GM11168 (cell line): Measurements from ENCODE around the gene SMIM9.
"Not testable (repeated sequence)": the region's sequence is repeated elsewhere in the genome, so short reads cannot be mapped to it uniquely, and the experiment has no call there.

Experiments
- in situ Hi-C: fragments of 300-500 bp; cut with MboI; formaldehyde crosslinking; loops from one replicate; pipeline ENCODE4 v1.12.0; 2022; ENCODE audit warnings: low sequenced_read_pairs; ENCODE audit not compliant: unreplicated experiment

SMIM9 gene

DNA sequence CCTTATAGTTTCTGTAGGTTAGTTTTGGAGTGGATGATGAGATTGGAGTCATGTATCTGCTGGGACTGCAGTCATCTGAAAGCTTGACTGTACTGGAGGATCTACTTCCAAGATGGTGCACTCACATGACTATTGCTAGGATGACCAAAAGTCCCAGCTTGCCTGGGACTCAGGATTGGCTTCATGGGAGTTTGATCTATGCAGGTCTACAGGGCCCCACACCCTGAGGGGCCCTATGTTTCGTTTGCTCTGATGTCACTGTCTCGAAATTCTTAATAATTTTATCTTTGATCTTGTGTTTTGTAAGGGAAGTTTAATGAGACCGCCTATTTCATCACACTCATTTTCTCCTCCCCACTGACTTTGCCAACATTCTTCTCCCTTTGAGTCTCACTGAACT lies at the start of gene SMIM9:
SMIM9 (minus strand) TSS at position 101 of the 400 bp plus-strand sequence. CDS start 3,806 bp downstream, outside the sequence.
- in situ Hi-C loops = no loop called here

DNA sequence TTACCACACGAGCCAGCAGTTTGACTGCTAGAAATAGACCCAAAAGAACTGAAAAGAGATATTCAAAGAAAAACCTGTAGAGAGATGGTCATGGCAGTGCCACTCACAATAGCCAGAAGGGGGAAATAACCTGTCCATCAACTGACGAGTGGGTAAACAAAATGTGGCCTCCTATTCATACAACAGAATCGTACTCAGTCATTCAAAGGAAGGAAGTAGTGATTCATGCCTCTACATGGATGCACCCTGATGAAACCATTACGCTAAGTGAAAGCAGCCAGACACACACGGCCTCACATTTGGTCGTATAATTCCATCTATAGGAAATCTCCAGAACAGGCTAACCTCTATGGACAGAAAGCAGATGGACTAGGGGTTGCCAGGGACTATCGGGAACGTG lies 49.6 kb upstream of the SMIM9 start:
- in situ Hi-C loops = not testable (repeated sequence)

DNA sequence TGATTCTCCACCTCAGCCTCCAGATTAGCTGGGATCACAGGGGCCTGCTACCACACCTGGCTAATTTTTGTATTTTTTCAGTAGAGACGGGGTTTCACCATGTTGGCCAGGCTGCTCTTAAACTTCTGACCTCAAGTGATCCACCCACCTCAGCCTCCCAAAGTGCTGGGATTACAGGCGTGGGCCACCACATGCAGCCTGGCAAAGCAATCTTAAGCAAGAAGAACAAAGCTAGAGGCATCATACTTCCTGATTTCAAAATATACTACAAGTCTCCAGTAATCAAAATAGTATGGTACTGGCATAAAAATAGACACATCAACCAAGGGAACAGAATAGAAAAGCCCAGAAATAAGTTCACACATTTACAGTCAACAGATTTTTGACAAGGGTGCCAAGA lies 38.9 kb upstream of the SMIM9 start:
- in situ Hi-C loops = no loop called here

DNA sequence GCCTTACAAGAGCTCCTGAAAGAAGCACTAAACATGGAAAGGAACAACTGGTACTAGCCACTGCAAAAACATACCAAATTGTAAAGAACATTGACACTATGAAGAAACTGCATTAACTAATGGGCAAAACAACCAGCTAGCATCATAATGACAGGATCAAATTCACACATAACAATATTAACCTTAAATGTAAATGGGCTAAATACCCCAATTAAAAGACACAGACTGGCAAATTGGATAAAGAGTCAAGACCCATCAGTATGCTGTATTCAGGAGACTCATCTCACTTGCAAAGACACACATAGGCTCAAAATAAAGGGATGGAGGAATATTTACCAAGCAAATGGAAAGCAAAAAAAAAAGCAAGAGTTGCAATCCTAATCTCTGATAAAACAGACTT lies 34.1 kb upstream of the SMIM9 start:
- in situ Hi-C loops = not testable (repeated sequence)

DNA sequence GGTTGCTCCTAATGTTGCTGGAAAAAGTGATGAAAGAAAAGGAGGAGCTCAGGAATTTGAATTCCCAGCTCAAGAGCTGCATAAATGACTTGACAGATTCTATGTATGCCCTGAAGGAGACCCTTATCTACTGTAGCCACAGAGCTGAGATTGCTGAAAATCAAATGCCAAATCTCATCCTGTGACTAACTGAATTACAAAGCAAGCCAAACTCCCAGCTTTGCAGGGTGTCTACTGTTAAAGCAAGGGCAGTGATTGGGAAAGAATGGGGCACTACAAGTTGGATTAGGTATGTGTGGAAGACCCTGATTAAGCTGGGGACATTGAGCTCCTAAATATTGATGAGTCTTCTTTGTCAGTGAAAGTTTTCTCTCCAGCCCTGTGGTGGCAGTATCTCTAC lies 20.8 kb upstream of the SMIM9 start:
- in situ Hi-C loops = no loop called here

DNA sequence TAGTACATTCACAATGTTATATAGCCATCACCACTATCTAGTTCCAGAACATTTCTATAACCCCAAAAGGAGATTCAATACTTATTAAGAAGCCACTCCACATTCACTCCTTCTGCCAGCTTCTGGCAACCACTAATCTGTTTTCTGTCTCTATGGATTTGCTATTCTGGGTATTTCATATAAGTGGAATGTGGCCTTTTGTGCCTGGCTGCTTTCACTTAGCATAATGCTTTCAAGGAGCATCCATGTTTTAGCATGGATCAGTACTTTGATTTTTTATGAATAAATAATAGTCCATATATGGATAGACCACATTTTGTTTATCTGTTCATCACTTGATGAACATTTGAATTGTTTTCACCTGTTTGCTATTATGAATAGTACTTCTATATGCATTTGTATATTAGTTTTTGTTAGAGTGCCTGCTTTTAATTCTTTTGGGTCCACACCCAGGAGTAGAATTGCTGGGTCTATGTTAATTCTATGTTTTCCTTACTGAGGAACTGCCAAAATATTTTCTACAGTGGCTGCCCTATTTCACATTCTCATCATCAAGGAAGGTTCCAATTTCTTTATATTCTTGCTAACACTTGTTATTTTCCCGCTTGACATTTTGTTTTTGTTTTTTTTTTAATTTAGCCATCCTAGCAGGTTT lies 16.6 kb upstream of the SMIM9 start:
- in situ Hi-C loops = no loop called here

DNA sequence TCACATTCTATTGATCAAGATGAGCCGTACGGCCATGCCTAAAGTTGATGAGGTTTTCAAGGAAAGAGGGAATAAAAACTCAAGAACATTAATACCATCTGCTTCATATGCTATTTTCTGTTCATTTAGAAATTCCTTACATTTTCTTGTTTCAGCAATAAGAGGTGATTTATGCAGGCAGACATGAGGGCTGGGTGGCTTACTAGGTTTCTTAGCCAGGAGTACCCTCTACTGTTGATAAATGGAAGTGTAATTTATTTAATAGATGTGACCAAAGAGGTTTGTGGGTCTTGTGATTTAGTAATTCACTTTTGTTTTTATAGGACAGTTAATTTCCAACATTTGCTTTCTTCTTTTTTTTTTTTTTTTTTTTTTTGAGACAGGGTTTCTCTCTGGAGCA lies 6.4 kb upstream of the SMIM9 start:
- in situ Hi-C loops = no loop called here

DNA sequence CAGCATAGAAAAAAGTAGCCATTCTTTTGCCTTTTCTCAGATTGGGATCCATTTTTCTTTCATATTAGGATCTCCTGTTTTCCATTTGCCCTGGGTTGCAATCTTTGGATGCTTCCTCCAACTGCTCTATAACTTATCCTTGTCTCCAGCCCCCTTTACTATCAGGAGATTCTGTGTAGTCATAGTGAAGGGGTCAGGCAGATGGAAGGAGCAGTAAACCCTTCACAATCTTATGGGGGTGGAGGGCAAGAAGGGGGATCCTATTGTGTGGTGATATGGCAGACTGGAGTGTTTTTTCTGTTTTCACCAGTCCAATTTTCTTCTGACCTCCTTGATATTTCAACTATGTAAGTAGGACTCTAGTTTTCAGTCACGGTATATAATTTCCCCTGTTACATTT lies 1.7 kb upstream of the SMIM9 start:
- in situ Hi-C loops = no loop called here

DNA sequence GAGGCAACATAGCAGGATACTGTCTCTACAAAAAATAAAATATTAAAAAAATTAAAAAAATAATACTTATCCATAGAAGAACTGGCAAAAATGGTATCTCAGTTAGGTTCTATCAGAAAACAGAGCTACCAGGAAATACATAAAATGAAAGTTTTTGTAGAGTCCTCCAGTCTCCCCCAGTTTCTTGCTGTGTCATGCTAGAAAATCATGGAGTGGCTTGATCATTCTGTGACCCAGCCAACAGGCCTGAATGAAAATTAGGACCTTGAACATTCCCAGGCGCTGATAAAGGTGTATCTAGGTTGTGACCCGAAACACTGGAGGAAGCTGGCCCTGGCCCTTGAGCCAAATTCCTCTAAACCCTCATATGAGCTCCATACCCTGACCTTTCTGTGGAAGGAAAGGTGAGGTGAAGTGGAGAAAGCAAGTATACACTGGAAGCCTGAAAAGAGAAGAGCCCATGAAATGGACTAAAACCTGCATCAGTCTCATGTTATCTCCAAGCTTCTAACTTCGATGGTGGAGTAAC lies 652 bp downstream of the SMIM9 start:
- in situ Hi-C loops = no loop called here

DNA sequence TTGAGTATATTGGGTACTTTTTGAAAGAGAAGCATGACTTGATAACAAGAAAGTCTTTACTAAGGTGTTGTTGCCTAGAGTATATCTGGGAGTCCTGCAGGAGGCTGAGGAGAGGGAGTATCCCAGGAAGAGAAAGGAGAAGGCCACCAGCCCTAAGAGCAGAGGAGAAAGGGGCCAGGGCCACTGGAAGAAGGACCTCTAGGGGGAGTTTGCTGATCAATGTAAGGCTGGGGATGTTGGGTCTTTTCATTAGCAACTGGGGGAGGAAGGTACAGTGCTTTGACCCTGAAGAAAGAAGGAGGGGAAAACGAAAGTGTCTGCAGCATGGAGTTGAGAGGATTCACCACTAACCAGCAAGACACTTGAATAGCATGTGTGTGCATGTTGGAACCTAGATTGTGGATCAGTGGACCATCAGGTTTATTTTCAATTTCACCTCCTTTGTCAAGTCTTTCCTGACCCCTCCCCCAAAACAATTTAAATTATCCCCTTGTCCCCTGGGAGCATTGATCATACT lies 4.5 kb downstream of the SMIM9 start:
- in situ Hi-C loops = no loop called here

DNA sequence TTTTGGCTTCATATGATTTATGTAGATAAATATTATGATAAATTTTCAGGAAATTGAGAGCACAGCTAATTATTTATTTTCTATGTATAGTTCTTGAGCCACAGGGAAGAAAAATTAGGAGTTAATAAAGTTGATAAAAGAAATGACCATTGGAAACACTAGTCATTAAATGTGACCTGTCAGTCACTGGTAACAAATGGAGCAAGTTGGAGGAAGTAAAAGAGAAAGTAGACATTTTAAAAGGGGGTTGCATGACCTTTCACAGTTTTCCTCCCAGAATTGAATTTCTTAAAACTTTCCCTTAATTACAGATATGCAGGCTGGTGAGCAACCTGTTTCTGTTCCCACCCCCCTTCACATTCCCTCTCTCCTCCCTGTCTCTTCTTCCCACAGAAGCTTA lies 5.3 kb downstream of the SMIM9 start:
- in situ Hi-C loops = no loop called here

DNA sequence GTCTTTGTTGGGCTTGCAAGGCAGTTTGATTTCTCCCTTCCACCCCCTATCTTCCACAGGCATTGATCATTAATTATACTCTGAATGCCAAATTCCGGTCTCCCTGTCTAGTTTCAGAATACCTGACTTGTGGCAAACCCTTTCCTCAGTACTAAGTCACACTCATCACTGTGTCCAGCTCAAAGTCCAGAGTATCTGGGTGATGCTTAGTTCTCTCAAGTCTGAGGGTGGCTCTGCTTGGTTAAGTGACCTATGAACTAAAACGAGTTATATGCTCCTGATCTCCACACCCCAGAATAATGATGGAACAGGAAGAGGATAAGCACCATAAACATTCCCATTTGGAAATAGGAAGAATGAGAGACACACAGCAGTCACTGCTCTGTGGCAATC lies 6.5 kb downstream of the SMIM9 start:
- in situ Hi-C loops = no loop called here

DNA sequence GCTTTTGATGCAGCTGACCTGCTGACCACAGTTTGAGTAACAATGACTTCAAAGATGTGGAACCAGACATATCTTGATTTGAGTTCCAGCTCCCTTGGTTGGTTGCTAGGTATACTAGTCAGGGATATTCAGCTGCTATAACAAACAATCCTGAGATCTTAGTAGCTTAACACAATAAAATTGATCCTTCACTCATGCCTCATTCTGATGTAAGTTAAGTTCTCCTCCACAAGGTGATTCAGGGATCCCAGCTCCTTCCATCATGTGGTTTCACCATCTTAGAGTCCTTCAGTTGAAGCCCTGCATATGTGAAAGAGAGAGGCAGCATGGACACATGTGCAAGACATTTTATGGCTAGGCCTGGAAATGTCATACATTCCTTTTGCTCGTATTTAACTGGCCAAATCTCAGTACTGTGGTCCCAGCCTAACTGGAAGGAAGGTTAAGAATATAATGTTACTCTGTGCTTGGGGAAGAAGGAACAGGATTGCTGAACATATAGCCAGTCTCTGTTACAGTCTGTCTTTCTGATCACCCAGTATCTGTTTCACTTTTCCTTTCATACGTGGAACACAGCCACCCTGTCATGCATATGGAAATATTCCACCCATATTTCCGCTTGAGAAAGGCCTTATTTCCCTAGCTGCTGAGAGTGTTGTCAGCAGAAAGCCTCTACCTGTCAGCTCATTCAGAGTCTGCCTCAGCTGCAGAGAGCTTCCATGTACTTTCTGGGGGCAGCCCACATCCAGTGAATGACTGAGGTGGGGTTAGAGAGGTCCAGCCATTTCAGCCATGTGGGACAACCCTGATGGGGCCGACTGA lies 7.1 kb downstream of the SMIM9 start:
- in situ Hi-C loops = no loop called here

DNA sequence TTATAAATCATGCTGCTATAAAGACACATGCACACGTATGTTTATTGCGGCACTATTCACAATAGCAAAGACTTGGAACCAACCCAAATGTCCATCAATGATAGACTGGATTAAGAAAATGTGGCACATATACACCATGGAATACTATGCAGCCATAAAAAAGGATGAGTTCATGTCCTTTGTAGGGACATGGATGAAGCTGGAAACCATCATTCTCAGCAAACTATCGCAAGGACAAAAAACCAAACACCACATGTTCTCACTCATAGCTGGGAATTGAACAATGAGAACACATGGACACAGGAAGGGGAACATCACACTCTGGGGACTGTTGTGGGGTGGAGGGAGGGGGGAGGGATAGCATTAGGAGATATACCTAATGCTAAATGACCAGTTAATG lies 8.9 kb downstream of the SMIM9 start:
- in situ Hi-C loops = not testable (repeated sequence)

DNA sequence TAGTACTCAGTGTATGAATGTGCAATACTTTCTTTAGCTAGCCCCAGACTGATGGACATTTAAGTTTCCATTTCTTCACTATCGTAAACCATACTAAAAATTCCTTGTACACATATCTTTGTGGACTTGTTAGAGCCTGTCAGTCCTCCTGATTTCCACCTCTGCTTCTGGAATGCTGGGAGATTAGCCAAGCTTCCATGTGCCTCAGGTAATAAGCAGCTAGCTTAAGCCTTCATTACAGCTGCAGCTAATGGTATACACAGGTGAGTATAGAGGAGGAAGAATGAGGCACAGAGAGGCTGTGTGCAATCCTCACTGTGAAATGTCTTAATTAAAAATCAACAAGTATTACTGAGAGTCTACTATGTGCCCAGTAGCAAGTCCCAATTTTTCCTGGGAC lies 9.8 kb downstream of the SMIM9 start:
- in situ Hi-C loops = no loop called here

DNA sequence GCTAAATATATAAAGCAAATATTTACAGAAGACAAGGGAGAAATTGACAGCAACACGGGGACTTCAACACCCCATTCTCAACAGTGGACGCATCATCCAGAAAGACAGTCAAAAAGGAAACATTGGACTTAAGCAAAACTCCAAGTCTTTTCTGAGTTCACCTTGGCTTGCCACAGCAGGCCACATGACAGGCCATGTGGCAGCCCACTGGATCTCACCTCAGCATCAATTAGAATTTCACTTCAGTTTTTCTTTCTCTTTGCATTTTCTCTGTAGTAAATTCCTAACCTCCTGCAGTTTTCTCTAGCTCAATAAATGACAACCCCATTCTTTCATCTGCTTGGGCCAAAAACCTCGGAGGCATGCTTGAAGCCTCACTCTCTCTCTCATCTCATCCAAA lies 12.4 kb downstream of the SMIM9 start:
- in situ Hi-C loops = no loop called here

DNA sequence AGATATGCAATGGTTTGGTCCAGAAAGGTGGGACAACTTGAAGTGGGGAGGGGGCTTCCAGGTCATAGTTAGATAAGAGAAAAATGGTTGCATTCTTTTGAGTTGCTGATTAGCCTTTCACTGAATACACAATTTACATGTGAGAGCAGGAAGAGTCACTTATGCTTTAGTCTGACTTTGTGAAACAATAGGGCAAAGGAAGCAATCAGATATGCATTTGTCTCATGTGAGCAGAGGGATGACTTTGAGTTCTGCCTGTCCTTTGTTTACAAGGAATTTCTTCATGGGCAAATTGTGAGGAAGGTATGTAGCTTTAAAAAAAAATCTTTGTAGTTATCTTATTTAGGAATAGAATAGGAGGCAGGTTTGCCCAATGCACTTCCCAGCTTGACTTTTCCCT lies 12.9 kb downstream of the SMIM9 start:
- in situ Hi-C loops = no loop called here

DNA sequence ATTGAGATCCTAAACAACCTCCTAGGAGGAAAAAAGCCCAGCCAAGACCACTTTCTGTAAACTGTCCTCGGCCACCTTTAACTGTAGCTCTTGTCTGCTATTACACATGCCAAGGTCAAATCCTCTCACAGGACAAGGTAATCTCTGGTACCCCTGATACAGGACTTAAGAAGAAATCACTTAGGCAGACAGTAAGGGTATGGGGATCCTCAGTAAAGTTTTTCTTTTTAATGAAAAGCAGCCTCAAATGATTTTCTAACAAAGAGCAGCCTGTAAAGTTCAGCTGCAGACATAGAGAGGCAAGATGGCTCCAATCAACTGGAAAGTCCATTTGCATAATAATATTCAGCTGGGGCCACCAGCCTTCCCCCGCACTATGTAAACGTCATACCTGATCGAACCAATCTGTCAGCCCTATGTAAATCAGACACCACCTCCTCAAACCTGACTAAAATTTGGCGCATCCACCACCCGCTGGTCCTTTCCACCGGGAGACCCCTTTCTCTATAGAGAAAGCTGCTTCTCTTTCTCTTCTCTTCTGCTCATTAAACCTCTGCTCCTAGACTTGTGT lies 14.6 kb downstream of the SMIM9 start:
- in situ Hi-C loops = no loop called here

DNA sequence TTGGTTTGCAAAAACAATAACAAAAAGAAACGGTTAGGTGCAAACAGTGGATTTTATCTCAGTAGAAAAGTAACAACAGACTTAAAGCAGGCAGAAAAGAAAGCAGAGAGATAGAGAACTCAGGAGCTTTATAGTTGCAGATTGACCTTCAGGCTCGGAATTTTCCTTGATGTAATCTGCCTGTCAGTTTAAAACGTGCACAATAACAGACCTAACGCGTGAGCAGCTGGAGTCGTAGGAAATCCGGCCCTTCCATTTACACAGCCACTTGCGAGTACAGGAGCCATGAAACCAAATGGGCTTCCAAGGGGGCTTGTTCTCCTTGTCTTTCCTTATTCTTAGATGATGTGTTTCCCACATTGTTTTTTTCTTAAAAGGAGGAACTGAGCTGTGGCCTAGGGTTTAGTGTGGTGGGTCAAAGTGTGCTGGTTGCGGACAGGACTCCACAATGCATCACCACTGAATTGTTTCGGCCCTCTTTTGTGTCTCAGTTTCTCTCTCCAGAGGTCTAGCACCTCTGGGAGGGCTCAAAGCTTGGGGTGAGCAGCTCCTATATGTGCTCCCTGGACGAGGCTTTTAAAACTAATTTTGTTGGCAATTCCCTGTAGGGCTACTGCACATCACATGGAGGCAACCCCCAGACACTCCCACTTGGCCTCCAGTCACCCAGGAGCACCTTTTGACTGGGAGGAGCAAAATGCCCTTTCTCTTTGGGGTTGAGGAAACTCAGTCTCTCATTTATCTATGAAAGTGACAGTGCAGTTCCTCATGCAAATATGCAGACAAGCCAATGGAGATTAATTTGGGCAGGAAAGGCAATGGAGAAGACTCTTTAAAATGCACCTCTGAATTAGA lies 15.3 kb downstream of the SMIM9 start:
- in situ Hi-C loops = no loop called here

DNA sequence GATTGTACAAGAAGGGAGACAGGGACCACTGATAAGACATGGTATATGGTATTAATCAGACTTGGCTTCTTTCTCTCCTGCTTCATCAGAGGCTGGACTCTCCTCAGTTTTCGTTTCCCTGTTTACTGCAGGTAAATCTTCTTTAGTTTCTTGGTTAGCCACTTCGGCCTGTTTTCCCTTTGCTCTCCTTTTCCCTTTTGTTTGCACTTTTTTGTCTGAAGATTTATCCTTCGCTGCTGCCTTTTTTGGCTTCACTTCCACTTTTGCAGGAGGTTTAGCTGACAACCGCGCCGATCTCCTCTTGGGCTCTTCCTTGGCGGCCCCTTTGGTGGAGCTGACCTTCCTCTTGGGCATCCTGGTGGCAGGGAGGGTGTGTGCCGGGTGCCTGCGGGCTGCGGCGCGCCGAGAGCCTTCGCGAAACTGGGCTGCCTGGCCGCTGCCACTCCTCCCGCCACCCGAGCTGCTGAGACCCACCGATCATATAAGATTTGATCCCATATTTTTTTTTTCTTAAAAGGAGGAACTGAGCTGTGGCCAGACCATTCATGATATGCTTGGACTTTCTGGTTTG lies 17.3 kb downstream of the SMIM9 start:
- in situ Hi-C loops = not testable (repeated sequence)
